Stimulated activated CD4-positive, alpha-beta T cell treated with anti-CD3 and anti-CD28 coated beads, Interleukin-2, amount 100 ng/mL, for 4 hours (primary cell): ENCODE data around the gene ZBBX.

Experiments used
- DNase-seq: peaks from one replicate; pipeline ENCODE4 v3.0.0-alpha.2; 2020; ENCODE audit warnings: low read depth

ZBBX gene

DNA sequence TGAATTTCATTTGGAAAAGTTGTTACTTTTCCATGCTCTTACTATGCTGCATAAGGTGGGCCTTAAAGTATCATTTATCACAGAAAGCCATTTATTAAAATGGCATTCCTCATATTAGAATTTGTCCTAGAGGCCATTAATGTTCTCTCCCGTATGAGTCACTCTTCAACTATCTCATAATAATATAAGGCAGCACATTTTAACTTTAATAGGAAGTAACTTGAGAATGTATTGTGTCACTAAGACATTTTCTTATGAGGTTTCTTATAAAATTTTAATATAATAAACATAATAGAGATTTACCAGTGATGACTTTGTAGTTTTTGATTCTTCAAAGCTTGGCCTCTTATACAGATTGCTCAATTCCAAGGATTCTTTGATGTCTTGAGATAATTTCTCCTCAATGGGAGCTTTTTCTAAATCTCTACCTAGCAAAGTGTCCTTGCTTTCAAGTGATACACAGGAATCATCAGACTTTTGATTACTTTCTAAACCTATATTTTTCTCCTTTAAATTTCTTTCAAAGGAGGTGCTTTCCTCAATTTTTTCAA, 74.7 kb downstream of the ZBBX start:
- DNase-seq = no peak

DNA sequence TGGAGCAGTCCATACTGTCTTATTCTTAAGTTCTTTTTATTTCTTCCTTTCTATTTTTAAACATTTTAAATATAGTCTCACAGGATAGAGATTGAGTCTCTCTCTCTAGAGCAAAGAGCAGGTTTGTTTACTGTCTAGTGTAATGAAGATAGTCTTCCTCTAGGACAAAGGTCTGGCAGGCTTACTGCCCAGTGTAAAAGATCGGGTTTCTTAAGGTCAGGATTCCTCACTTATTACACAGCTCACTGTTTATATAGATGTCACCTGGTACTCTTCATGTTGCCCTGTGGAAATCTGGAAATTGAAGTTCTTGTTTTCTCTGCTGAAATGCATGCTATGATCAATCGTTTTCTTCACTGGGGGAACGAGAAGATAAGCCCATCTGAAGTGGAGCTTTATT, 76.0 kb downstream of the ZBBX start:
- no peak for DNase-seq

- no peak for DNase-seq
These were observed 77.4 kb downstream of the ZBBX start for GRCh38 chr3:167302678-167303077.

DNA sequence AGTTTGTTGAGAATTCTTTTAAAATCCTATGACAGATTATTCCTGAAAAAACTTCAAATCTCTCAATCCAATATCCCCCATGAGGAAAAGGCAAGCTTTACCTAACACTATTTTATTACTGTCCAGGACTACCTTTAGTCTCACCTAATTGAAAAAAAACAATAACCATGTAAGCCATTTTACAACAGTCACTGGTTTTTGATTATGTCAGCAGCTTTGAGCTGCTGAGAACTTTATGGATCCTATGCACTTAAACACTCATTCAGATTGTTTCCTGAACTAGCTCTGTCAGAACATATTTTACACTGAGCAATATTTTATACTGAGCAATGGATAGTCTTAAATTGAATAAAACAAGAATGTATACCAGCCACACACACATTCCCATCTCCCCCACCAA, 79.9 kb downstream of the ZBBX start:
- DNase-seq = no peak

- no peak for DNase-seq
These were observed 90.7 kb downstream of the ZBBX start for GRCh38 chr3:167289435-167289834.

DNA sequence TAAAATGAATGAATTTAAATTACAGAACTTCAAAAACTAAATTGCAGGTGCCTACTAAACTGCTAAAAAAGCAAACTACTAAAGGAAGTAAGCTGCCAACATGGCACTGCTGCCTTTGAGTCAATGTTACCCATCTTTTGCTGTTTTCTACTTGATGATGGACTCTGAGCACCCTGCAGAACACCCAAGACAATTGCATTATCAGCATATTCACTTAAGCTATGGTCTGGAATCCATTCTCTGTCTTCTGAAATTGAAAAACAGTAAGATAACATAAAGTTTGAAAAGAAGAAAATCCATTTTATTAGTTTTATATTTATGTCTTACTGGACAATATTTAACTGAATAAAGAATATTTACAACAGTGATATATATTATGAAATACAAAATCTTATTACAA, 91.4 kb downstream of the ZBBX start:
- no peak for DNase-seq

GRCh38 chr3:167287308-167287707, 92.8 kb downstream of the ZBBX start:
- no peak for DNase-seq

DNA sequence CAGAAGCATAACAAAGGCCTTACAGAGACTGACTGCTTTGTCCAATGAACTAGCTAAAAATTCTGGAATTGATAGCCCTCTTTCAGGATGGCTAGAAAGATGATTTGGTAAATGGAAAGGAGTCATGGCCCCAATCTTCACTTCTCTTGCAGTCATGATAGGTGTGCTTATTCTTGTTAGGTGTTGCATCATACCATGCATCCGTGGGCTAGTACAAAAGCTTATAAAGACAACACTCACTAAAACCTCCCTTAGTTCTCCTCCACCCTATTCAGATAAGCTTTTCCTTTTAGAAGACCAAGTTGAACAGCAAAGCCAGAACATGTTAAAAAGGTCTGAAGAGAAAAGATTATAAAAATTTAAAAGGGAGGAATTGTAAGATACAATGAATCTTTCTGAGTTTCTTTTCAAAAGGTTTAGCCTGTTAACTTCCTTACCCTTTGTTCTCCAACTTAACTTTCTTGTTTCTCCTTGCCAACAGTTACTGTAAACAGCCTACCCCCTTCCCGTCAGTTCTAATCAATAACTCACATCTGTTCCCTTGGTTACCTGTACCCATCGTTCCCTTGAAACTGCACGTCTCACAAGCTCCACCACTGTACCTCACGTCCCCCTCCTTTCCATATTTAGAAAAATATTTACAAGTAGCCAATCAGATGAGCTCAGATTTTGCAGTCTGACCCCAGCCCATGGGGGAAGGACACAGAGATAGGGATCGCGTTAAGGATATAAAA, 105.8 kb downstream of the ZBBX start:
- no peak for DNase-seq

GRCh38 chr3:167253037-167253436, 127.1 kb downstream of the ZBBX start:
- no peak for DNase-seq

- DNase-seq = no peak
These were observed 128.4 kb downstream of the ZBBX start for GRCh38 chr3:167251678-167252077.

DNA sequence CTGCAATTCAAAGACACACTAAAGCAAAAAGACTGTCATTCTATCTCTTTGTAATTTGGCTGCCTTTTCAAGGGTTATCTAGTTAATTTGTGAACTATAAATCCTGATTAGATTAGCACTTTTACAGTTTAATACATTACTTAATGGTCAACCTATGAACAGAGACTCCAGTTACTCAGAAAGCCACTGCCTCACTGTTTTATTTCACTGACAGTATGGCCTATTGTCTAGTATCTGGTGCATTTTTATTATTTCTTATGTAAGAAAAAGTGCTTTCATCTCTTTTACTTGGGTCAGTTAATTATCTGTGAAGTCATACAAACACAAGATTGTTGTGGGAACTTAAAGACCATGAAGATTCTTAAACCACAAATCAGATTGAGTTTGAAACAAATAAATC, 133.8 kb downstream of the ZBBX start:
- DNase-seq = no peak

DNA sequence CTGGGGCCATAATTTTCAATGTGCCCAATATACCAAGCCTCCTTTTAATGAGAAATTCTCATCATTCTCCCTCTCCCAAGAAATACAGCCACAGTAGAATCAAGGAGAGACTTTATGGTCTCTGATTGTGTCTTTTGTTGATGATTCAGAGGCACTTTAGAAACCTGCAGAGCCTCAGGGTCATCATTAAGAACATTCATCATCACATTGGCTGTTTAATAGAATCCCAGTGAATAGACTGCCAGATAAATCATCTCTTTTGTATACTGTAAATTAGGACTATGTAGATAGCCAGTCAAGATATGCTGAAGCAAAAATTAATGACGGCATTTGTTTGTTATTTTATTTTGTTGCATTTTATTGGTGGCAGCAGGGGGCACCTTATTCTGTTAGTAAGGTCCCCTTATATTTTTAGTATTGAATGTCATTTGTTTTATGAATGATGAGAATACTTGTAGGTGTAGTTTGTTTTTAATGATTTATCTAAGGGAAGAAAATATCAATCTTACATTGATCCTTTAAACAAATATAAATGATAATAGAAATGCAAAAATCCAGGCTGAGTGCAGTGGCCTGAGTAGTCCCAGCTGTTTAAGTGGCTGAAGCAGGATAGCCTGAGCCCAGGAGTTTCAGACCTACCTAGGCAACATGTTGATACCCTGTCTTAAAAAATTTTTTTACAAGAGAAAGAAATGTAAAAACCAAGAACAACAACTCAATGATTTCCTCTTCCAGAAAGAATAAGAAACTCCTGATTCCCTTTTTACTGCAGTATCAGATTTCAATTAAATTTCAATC, 138.8 kb downstream of the ZBBX start:
- DNase-seq = no peak

DNA sequence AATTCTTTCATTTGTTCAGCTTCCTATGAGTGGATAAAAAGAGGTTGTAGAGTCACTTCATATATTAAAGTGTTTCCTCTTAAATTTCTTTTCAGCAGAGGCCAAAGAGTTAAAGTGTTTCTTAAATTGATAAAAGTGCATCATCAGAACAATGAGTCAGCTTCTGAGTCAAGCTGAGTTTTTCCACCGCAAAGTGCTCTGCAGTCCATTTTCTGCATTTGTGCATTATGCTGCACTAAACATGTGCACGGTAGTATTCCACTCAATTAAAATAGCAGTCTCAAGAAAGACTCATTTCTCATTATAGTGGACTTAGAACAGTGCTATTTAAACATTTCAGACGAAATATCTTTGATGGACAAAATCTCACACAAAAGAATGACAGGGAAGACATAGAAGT, 152.0 kb downstream of the ZBBX start:
- no peak for DNase-seq

GRCh38 chr3:167225821-167226220, 154.3 kb downstream of the ZBBX start:
- DNase-seq = no peak

DNA sequence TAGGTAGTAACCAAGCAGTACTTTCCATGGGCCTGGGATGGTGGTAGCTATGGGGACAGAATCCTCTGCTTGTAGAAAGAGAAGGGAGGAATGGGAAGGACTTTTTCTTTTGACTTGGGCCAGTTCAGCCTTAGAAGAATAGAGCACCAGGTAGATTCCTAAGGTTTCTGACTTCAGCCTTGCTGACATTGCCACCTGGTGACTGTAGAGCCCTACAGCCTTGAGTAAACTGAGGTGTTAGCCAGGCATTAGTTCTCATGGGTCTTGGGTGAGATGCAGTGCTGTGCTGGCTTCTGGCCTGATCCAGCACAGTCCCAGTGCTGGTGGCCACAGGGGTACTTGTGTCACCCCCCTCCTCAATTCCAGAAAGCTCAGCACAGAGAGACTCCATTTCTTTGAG, 171.1 kb downstream of the ZBBX start:
- no peak for DNase-seq

DNA sequence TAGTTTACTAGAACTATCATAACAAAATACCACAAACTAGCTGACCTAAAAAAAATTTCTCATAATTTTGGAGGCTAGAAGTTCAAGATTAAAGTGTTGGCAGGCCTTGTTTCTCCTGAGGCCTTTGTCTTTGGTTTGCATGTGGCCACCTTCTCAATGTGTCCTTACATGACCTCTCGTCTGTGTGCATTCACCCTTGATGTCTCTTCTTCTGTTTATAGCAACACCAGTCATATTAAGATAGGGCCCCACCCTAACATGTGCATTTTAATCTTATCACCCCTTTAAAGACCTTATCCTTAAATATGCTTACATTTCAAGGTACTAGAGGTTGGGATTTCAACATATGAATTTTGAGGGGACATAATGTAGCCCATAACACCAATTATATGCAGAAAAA, 177.0 kb downstream of the ZBBX start:
- DNase-seq = no peak

- DNase-seq = no peak
These were observed 181.0 kb downstream of the ZBBX start for GRCh38 chr3:167198949-167199600.
